GM23338 (cell line): ENCODE results near the gene DPYD.

ENCODE experiments used
- EZH2 ChIP-seq: fragments of 200-600 bp; sonication (generic); IDR thresholded peaks from one replicate; pipeline ENCODE4 v1.8.0; 2017; ENCODE audit warnings: antibody characterized with exemption, mild to moderate bottlenecking, low read depth; ENCODE audit not compliant: unreplicated experiment
- STAT1 ChIP-seq: IDR thresholded peaks from one replicate; pipeline ENCODE4 v1.6.1; 2016; ENCODE audit warnings: antibody characterized with exemption; ENCODE audit not compliant: unreplicated experiment
- TF ChIP-seq, protein P1 (sequence below), 2 experiments: fragments of 200-600 bp in 1 of 2; sonication (generic) in 1 of 2; conservative IDR thresholded peaks; 2 replicates each; pipeline versions ENCODE4 v1.5.1 to v1.6.1; 2016 to 2017; ENCODE audit warnings: antibody characterized with exemption in 2 of 2, low read depth in 2 of 2, mild to moderate bottlenecking in 2 of 2, moderate library complexity in 1 of 2

DNA sequence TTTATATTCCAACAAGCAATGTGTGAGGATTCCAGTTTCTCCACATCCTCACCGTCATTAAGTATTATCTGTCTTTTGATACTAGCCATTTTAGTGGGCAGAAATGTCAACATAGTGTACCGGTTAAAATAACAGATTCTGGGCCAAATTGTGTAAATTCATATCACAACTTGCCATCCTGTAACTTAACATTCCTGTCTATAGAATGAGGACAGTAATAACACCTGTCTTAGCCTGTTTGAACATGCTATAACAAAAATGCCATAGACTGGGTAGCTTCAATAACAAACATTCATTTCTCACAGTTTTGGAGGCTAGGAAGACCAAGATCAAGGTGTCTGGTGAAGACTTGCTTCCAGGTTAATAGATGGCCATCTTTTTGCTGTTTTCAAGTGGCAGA, 708.2 kb downstream of the DPYD start:
- TF ChIP-seq, protein P1, sequence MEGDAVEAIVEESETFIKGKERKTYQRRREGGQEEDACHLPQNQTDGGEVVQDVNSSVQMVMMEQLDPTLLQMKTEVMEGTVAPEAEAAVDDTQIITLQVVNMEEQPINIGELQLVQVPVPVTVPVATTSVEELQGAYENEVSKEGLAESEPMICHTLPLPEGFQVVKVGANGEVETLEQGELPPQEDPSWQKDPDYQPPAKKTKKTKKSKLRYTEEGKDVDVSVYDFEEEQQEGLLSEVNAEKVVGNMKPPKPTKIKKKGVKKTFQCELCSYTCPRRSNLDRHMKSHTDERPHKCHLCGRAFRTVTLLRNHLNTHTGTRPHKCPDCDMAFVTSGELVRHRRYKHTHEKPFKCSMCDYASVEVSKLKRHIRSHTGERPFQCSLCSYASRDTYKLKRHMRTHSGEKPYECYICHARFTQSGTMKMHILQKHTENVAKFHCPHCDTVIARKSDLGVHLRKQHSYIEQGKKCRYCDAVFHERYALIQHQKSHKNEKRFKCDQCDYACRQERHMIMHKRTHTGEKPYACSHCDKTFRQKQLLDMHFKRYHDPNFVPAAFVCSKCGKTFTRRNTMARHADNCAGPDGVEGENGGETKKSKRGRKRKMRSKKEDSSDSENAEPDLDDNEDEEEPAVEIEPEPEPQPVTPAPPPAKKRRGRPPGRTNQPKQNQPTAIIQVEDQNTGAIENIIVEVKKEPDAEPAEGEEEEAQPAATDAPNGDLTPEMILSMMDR (conservative IDR thresholded peaks at IDR 0.05; ENCODE audit: low read depth in 2 of 2) = no peak
- TF ChIP-seq STAT1 = no peak
- TF ChIP-seq EZH2 = no peak
